Osteoblast (primary cell): ENCODE measurements around the gene NAT8. TPM values are rescaled to one million over a fixed set of nuclear protein-coding genes. Genes with fewer than 3 reads are reported as not detected.
"Not testable (repeated sequence)": the region's sequence is repeated elsewhere in the genome, so short reads cannot be mapped to it uniquely, and the experiment has no call there.

ENCODE experiments used
- DNase-seq: peaks from one replicate; pipeline ENCODE4 v3.0.0; 2011; ENCODE audit warnings: low spot score, mixed read lengths; ENCODE audit not compliant: insufficient read length; ENCODE audit errors: missing footprints
- H2AFZ ChIP-seq: 2 replicates; pipeline ENCODE4 v1.6.0; 2011; ENCODE audit warnings: mild to moderate bottlenecking, low read length
- H3K27ac ChIP-seq: 2 replicates; pipeline ENCODE4 v1.5.1; 2011; ENCODE audit warnings: mild to moderate bottlenecking, low read depth, low read length, moderate library complexity
- H3K27me3 ChIP-seq: 2 replicates; pipeline ENCODE4 v1.6.0; 2012; ENCODE audit warnings: mild to moderate bottlenecking, control low read depth, inconsistent platforms, low read length, moderate library complexity; ENCODE audit not compliant: insufficient read depth
- H3K36me3 ChIP-seq: 2 replicates; pipeline ENCODE4 v1.5.1; 2011; ENCODE audit warnings: mild to moderate bottlenecking, low read length, control low read depth, moderate library complexity; ENCODE audit not compliant: insufficient read depth
- H3K4me1 ChIP-seq: 2 replicates; pipeline ENCODE4 v1.5.1; 2011; ENCODE audit warnings: mild to moderate bottlenecking, low read length, control low read depth, moderate library complexity; ENCODE audit not compliant: insufficient read depth
- H3K4me2 ChIP-seq: 2 replicates; pipeline ENCODE4 v1.6.0; 2011; ENCODE audit warnings: mild to moderate bottlenecking, low read length; ENCODE audit not compliant: insufficient read depth
- H3K4me3 ChIP-seq: fragments of 200-600 bp; sonication (generic); 3 replicates; pipeline ENCODE4 v1.5.1; 2012; ENCODE audit warnings: mild to moderate bottlenecking, low read length, inconsistent platforms; ENCODE audit not compliant: insufficient read depth
- H3K79me2 ChIP-seq: 2 replicates; pipeline ENCODE4 v1.6.0; 2012; ENCODE audit warnings: mild to moderate bottlenecking, low read length, control low read depth, inconsistent platforms; ENCODE audit not compliant: insufficient read depth
- H3K9me3 ChIP-seq: 2 replicates; pipeline ENCODE4 v1.5.1; 2011; ENCODE audit warnings: low read depth, low read length, control low read depth
- H4K20me1 ChIP-seq: 2 replicates; pipeline ENCODE4 v1.6.0; 2012; ENCODE audit warnings: mild to moderate bottlenecking, low read length, control low read depth; ENCODE audit not compliant: insufficient read depth
- CTCF ChIP-seq: IDR thresholded peaks from 2 replicates; pipeline ENCODE4 v1.5.1; 2011; ENCODE audit warnings: mild to moderate bottlenecking, low read depth, low read length, moderate library complexity; ENCODE audit errors: extremely low read depth
- total RNA-seq: library from RNA; depleted of rRNA; stranded (reverse); fragments of >200 nt; gene quantifications from 2 replicates; pipeline ENCODE4 v1.2.3, GENCODE V29; 2012

Gene NAT8
- total RNA-seq, 1 donor = not detected

- not testable (repeated sequence) for H3K27me3 ChIP-seq, H3K27ac ChIP-seq, H4K20me1 ChIP-seq, H3K79me2 ChIP-seq, H3K4me3 ChIP-seq, H3K4me1 ChIP-seq, H2AFZ ChIP-seq, H3K9me3 ChIP-seq, H3K4me2 ChIP-seq, H3K36me3 ChIP-seq
- peak; percentile 67 for TF ChIP-seq CTCF
- peak; percentile 8 for DNase-seq
Measured at GRCh38 chr2:73679951-73680571, 37.8 kb upstream of the NAT8 start.

- H2AFZ ChIP-seq, H4K20me1 ChIP-seq, H3K79me2 ChIP-seq, H3K36me3 ChIP-seq, H3K4me2 ChIP-seq, H3K9me3 ChIP-seq, H3K27ac ChIP-seq, H3K4me3 ChIP-seq, H3K4me1 ChIP-seq, H3K27me3 ChIP-seq, DNase-seq: not testable (repeated sequence)
Measured at GRCh38 chr2:73679237-73679636, 37.0 kb upstream of the NAT8 start.

- DNase-seq, H4K20me1 ChIP-seq, H3K79me2 ChIP-seq, H3K27me3 ChIP-seq, H3K36me3 ChIP-seq, H3K4me2 ChIP-seq, H2AFZ ChIP-seq, H3K27ac ChIP-seq, H3K9me3 ChIP-seq, H3K4me1 ChIP-seq, H3K4me3 ChIP-seq: not testable (repeated sequence)
Measured at GRCh38 chr2:73678008-73678407, 35.8 kb upstream of the NAT8 start.

- H3K36me3 ChIP-seq, H3K27me3 ChIP-seq, H2AFZ ChIP-seq, H3K4me1 ChIP-seq, H4K20me1 ChIP-seq, H3K27ac ChIP-seq, H3K79me2 ChIP-seq, H3K4me3 ChIP-seq, H3K4me2 ChIP-seq, H3K9me3 ChIP-seq, DNase-seq: not testable (repeated sequence)
Measured at GRCh38 chr2:73676211-73676610, 34.0 kb upstream of the NAT8 start.

GRCh38 chr2:73674696-73675157 is 32.5 kb upstream of the NAT8 start:
- not testable (repeated sequence) for H3K27ac ChIP-seq, H4K20me1 ChIP-seq, H2AFZ ChIP-seq, DNase-seq, H3K4me1 ChIP-seq, H3K4me3 ChIP-seq, H3K36me3 ChIP-seq, H3K79me2 ChIP-seq, H3K9me3 ChIP-seq, H3K27me3 ChIP-seq, H3K4me2 ChIP-seq

- H3K4me3 ChIP-seq, H3K27ac ChIP-seq, H3K36me3 ChIP-seq, H4K20me1 ChIP-seq, DNase-seq, H3K4me1 ChIP-seq, H3K4me2 ChIP-seq, H3K9me3 ChIP-seq, H3K79me2 ChIP-seq, H2AFZ ChIP-seq, H3K27me3 ChIP-seq: not testable (repeated sequence)
Measured at GRCh38 chr2:73669976-73670375, 27.8 kb upstream of the NAT8 start.

GRCh38 chr2:73667239-73667638 is 25.0 kb upstream of the NAT8 start:
- not testable (repeated sequence) for H4K20me1 ChIP-seq, H3K4me2 ChIP-seq, H3K27ac ChIP-seq, H3K36me3 ChIP-seq, H3K79me2 ChIP-seq, H3K27me3 ChIP-seq, H2AFZ ChIP-seq, DNase-seq, H3K4me1 ChIP-seq, H3K9me3 ChIP-seq, H3K4me3 ChIP-seq
